Esophagus muscularis mucosa (tissue), 4 donors: Measurements from ENCODE around the gene RABEP2. TPM values are rescaled to one million over a fixed set of nuclear protein-coding genes. Genes with fewer than 3 reads are reported as not detected.

Source experiments
- DNase-seq: peaks from one replicate; pipeline ENCODE4 v3.0.0-alpha.2; 2017; ENCODE audit errors: extremely low spot score
- H3K27ac ChIP-seq, 4 donors: fragments of 200-600 bp; sonication (generic); replicated peaks in 1 of 4; 1 replicate in 3 of 4; 2 replicates in 1 of 4; pipeline ENCODE4 v1.5.1; 2016 to 2019; ENCODE audit warnings: mild to moderate bottlenecking in 1 of 4
- H3K27me3 ChIP-seq, 4 donors: fragments of 200-600 bp; sonication (generic); one replicate each; pipeline versions ENCODE4 v1.5.1 to v1.6.0; 2016 to 2019
- H3K36me3 ChIP-seq, 4 donors: fragments of 200-600 bp; sonication (generic); one replicate each; pipeline ENCODE4 v1.5.1; 2016 to 2019
- H3K4me1 ChIP-seq, 4 donors: fragments of 200-600 bp; sonication (generic); one replicate each; pipeline ENCODE4 v1.5.1; 2016 to 2019
- H3K4me3 ChIP-seq, 4 donors: fragments of 200-600 bp; sonication (generic); 1 replicate in 2 of 4; 2 replicates in 2 of 4; pipeline ENCODE4 v1.5.1; 2016 to 2019; ENCODE audit warnings: mild to moderate bottlenecking in 4 of 4, moderate library complexity in 1 of 4
- H3K9me3 ChIP-seq, 4 donors: fragments of 200-600 bp; sonication (generic); 1 replicate in 3 of 4; 2 replicates in 1 of 4; pipeline ENCODE4 v1.5.1; 2016 to 2019
- EP300 ChIP-seq: sonication (generic); formaldehyde crosslinking; IDR thresholded peaks from one replicate; pipeline ENCODE4 v1.6.1; 2017; ENCODE audit warnings: antibody characterized with exemption
- POLR2A ChIP-seq: fragments of 450-650 bp; IDR thresholded peaks from one replicate; pipeline ENCODE4 v1.6.1; 2017; ENCODE audit warnings: antibody characterized with exemption, moderate library complexity, mild to moderate bottlenecking, low read depth
- POLR2AphosphoS5 ChIP-seq, 2 donors: sonication (generic); formaldehyde crosslinking; IDR thresholded peaks; one replicate each; pipeline ENCODE4 v1.6.1; 2017; ENCODE audit warnings: antibody characterized with exemption in 2 of 2
- WGBS: methylation state at CpG from one replicate; pipeline ENCODE4 v1.1.5; 2018; 5-methylcytosine and 5-hydroxymethylcytosine counted together
- intact Hi-C: fragments of 100-400 bp; cut with DNase I; formaldehyde crosslinking; loops from one replicate; pipeline ENCODE4 v1.15.1; 2023
- total RNA-seq, 4 donors: library from RNA; depleted of rRNA; stranded (reverse); fragments of >200 nt; gene quantifications; one replicate each; pipeline versions ENCODE4 v1.1.0 to v1.2.1, GENCODE V29; 2016
- TF ChIP-seq, protein P1 (sequence below), 3 experiments: fragments of 200-600 bp in 2 of 3; fragments of 450-650 bp in 1 of 3; sonication (generic) in 2 of 3; IDR thresholded peaks; one replicate each; pipeline ENCODE4 v1.5.1; 2017 to 2019; ENCODE audit warnings: antibody characterized with exemption in 3 of 3, mild to moderate bottlenecking in 2 of 3, moderate library complexity in 1 of 3

The RABEP2 gene
- total RNA-seq, 4 donors from 2014 or later: 15.0 to 27.2 (median 16.7) TPM

- TF ChIP-seq POLR2A (no peak), EP300 (no peak), POLR2AphosphoS5 (IDR thresholded peaks at IDR 0.05) (no peak)
- TF ChIP-seq, protein P1, sequence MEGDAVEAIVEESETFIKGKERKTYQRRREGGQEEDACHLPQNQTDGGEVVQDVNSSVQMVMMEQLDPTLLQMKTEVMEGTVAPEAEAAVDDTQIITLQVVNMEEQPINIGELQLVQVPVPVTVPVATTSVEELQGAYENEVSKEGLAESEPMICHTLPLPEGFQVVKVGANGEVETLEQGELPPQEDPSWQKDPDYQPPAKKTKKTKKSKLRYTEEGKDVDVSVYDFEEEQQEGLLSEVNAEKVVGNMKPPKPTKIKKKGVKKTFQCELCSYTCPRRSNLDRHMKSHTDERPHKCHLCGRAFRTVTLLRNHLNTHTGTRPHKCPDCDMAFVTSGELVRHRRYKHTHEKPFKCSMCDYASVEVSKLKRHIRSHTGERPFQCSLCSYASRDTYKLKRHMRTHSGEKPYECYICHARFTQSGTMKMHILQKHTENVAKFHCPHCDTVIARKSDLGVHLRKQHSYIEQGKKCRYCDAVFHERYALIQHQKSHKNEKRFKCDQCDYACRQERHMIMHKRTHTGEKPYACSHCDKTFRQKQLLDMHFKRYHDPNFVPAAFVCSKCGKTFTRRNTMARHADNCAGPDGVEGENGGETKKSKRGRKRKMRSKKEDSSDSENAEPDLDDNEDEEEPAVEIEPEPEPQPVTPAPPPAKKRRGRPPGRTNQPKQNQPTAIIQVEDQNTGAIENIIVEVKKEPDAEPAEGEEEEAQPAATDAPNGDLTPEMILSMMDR (IDR thresholded peaks at IDR 0.05): no peak
- no peak for DNase-seq
- Histone ChIP-seq H3K27me3 (no peaks in the 10 kb centered on the region), H3K27ac (no peak overlapping the region), H3K36me3 (peaks cover 0 to 35% (median 24%) of the 10 kb centered on the region in 4 donors), H3K9me3 (no peaks in the 10 kb centered on the region), H3K4me3 (no peak overlapping the region), H3K4me1 (peaks cover 5 to 18% (median 13%) of the 10 kb centered on the region in 4 donors)
- intact Hi-C loops: no loop called here
- WGBS: 92% methylated on average over 3 of the region's 3 CpGs
Observed at GRCh38 chr16:28923231-28923587, 1.8 kb downstream of the RABEP2 start.

GRCh38 chr16:28918698-28919097 lies 6.3 kb downstream of the RABEP2 start:
- intact Hi-C loops: no loop called here
- H3K4me3 ChIP-seq: no peak overlapping the region
- WGBS: 100% methylated on average over 3 of the region's 3 CpGs
- peaks cover 7 to 78% (median 56%) of the 10 kb centered on the region in 4 donors for H3K36me3 ChIP-seq
- DNase-seq: no peak
- H3K27me3 ChIP-seq: no peaks in the 10 kb centered on the region
- TF ChIP-seq, protein P1 (IDR thresholded peaks at IDR 0.05): no peak
- TF ChIP-seq POLR2AphosphoS5 (IDR thresholded peaks at IDR 0.05) (no peak), POLR2A (no peak)
- H3K27ac ChIP-seq: no peak overlapping the region
- H3K4me1 ChIP-seq: peaks cover 0 to 1% (median 0%) of the 10 kb centered on the region in 4 donors
- no peaks in the 10 kb centered on the region for H3K9me3 ChIP-seq

GRCh38 chr16:28917095-28917494 lies 7.9 kb downstream of the RABEP2 start:
- Histone ChIP-seq H3K4me1 (no peaks in the 10 kb centered on the region), H3K9me3 (no peaks in the 10 kb centered on the region), H3K27me3 (no peaks in the 10 kb centered on the region), H3K27ac (no peak overlapping the region), H3K4me3 (no peak overlapping the region), H3K36me3 (peaks cover 11 to 87% (median 66%) of the 10 kb centered on the region in 4 donors)
- intact Hi-C loops: no loop called here
- no peak for DNase-seq
- WGBS: 89% methylated on average over 7 of the region's 7 CpGs
- TF ChIP-seq EP300 (no peak), POLR2AphosphoS5 (IDR thresholded peaks at IDR 0.05) (no peak), POLR2A (no peak)
- TF ChIP-seq, protein P1 (IDR thresholded peaks at IDR 0.05): no peak

- H3K4me3 ChIP-seq: no peak overlapping the region
- intact Hi-C loops: no loop called here
- H3K9me3 ChIP-seq: no peaks in the 10 kb centered on the region
- DNase-seq: no peak
- H3K4me1 ChIP-seq: no peaks in the 10 kb centered on the region
- TF ChIP-seq, protein P1 (IDR thresholded peaks at IDR 0.05): no peak
- TF ChIP-seq EP300 (no peak), POLR2A (no peak)
- no peak overlapping the region for H3K27ac ChIP-seq
- H3K27me3 ChIP-seq: no peaks in the 10 kb centered on the region
- peaks cover 11 to 92% (median 70%) of the 10 kb centered on the region in 4 donors for H3K36me3 ChIP-seq
Observed at GRCh38 chr16:28915181-28915580, 9.9 kb downstream of the RABEP2 start.

DNA sequence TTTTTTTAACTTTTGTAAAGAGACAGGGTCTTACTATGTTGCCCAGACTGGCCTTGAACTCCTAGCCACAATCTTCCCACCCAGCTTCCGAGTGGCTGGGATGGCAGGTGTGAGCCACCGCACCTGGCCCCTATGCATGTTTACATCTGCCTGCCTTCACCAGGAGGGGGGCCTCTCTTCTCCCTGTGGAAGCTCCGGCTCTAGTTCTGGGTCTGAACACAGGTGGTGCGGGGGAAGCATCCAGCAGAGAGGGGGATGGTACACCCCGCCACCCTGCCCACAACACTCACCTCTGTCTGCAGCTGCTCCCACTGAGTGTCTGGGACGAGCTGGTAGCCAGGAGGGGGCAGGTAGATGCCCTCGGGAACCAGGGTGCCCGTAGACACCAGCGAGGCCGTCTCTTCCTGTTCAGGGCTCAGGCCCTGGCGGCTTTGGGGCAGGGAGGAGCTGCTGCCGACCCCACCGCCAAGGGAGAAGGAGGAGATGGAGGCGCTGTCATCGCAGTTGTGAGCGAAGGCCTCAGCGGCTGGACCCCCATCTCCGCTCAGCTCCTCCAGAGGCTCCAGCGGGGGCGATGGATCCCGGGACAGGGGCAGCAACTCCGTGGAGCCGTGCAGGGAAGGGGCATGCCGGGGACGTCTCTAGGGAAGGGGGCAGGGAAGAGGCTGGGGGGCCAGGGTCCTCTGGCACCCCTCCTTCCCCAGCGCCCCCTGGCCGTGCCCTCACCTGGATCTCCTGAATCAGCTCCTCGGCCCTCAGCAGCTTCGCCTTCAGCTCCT lies 10.9 kb downstream of the RABEP2 start:
- intact Hi-C loops: no loop called here
- TF ChIP-seq POLR2A: no peak
- no peak for TF ChIP-seq POLR2AphosphoS5 (IDR thresholded peaks at IDR 0.05)
- TF ChIP-seq, protein P1 (IDR thresholded peaks at IDR 0.05): no peak
- TF ChIP-seq EP300: no peak
- no peak for DNase-seq
- no peaks in the 10 kb centered on the region for H3K9me3 ChIP-seq
- WGBS: 92% methylated on average over 11 of the region's 29 CpGs
- peaks cover 15 to 91% (median 67%) of the 10 kb centered on the region in 4 donors for H3K36me3 ChIP-seq
- H3K4me3 ChIP-seq: no peak overlapping the region
- no peak overlapping the region for H3K27ac ChIP-seq
- H3K4me1 ChIP-seq: no peaks in the 10 kb centered on the region
- H3K27me3 ChIP-seq: no peaks in the 10 kb centered on the region
